H1 (cell line): ENCODE data around the gene DSCAM. TPM values are rescaled to one million over a fixed set of nuclear protein-coding genes. Genes with fewer than 3 reads are reported as not detected.

Experiments
- CHD2 ChIP-seq: IDR thresholded peaks from 2 replicates; pipeline ENCODE4 v1.6.1; 2012; ENCODE audit warnings: low read length, improper control_type of control experiment
- HDAC6 ChIP-seq: IDR thresholded peaks from one replicate; pipeline ENCODE4 v1.7.1; 2012; ENCODE audit warnings: low read depth, mild to moderate bottlenecking, inconsistent platforms, low read length, moderate library complexity
- SIRT6 ChIP-seq: IDR thresholded peaks from one replicate; pipeline ENCODE4 v1.7.1; 2012; ENCODE audit warnings: low read length, inconsistent platforms
- polyA plus RNA-seq, 7 experiments: library from polyadenylated mRNA; depleted of rRNA in 3 of 7; stranded (reverse) in 5 of 7; unstranded in 2 of 7; fragments of >200 nt in 5 of 7; fragments of 200-250 nt in 2 of 7; gene quantifications; 1 replicate in 5 of 7; 2 replicates in 1 of 7; 4 replicates in 1 of 7; pipeline versions ENCODE4 v1.2.1 to v1.2.3, GENCODE V29; 2011 to 2013; ENCODE audit warnings: missing spikeins in 2 of 7, mixed read lengths in 2 of 7
- total RNA-seq: library from RNA; stranded (reverse); fragmentation: NEBNext Ultra II Directional; extraction: Animal tissue kit (Norgen Biotek cat#: 25700); gene quantifications from 2 replicates; pipeline ENCODE4 v1.2.1, GENCODE V29; 2021
- TF ChIP-seq, protein P1 (sequence below): fragments of 300-600 bp; sonication (generic); IDR thresholded peaks from 2 replicates; pipeline ENCODE4 v1.7.1; 2012; ENCODE audit warnings: low read length, moderate library complexity, mild to moderate bottlenecking, inconsistent platforms; ENCODE audit not compliant: insufficient replicate concordance
- TF ChIP-seq, protein P2 (sequence below), 3 experiments: IDR thresholded peaks; 1 replicate in 2 of 3; 2 replicates in 1 of 3; pipeline versions ENCODE4 v1.5.1 to v1.6.1; 2011; ENCODE audit warnings: low read length in 3 of 3, mild to moderate bottlenecking in 3 of 3, inconsistent platforms in 2 of 3, low read depth in 1 of 3, moderate library complexity in 1 of 3; ENCODE audit not compliant: insufficient read depth in 1 of 3; ENCODE audit errors: control extremely low read depth in 1 of 3

DSCAM gene
- total and polyA plus RNA-seq, 2 of the 8 experiments (the other 6 are each of a cell fraction or from before 2014, with no cell fraction given): 0.02 to 0.15 TPM

DNA sequence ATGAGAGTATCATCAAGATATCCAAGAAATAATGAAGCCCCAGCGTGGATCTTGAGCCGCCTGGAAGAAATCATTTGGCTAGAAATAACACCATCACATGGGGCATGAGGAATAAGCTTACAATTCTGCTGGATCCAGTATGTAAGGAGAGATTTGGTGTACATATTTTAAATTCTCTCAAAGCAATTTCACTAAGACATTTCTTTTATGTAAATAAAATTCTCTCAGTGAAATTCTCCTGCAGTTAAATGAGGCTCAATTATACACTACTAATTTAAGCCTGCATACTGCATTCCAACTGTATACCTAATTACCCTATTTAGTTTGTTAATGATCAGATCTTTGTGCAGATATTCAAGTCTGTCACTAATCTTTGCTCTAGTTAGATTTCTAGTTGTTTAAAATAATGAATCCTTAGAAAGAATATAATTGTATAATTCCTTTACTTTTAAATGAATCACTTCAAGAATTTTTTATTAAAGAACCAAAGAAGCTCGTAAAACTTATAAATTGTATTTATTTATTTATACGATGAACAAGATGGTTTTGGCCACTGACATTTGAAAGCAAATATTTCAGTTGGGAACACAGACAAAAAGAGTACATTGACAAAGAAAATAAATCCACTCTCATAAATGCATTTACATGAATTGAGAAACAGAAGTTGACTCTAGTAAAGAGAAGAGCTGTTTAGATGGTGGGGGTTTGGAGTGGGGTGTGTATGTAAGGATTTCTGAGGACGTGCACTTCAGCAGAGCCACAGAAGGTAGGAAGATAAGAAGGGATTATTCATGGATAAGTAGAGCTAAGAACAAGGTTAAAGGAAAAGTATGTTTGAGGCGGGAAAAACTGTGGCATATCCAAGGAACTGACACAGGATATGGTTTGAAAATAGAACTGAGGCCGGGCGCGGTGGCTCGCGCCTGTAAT lies 466.8 kb downstream of the DSCAM start (continued):
- TF ChIP-seq, protein P1, sequence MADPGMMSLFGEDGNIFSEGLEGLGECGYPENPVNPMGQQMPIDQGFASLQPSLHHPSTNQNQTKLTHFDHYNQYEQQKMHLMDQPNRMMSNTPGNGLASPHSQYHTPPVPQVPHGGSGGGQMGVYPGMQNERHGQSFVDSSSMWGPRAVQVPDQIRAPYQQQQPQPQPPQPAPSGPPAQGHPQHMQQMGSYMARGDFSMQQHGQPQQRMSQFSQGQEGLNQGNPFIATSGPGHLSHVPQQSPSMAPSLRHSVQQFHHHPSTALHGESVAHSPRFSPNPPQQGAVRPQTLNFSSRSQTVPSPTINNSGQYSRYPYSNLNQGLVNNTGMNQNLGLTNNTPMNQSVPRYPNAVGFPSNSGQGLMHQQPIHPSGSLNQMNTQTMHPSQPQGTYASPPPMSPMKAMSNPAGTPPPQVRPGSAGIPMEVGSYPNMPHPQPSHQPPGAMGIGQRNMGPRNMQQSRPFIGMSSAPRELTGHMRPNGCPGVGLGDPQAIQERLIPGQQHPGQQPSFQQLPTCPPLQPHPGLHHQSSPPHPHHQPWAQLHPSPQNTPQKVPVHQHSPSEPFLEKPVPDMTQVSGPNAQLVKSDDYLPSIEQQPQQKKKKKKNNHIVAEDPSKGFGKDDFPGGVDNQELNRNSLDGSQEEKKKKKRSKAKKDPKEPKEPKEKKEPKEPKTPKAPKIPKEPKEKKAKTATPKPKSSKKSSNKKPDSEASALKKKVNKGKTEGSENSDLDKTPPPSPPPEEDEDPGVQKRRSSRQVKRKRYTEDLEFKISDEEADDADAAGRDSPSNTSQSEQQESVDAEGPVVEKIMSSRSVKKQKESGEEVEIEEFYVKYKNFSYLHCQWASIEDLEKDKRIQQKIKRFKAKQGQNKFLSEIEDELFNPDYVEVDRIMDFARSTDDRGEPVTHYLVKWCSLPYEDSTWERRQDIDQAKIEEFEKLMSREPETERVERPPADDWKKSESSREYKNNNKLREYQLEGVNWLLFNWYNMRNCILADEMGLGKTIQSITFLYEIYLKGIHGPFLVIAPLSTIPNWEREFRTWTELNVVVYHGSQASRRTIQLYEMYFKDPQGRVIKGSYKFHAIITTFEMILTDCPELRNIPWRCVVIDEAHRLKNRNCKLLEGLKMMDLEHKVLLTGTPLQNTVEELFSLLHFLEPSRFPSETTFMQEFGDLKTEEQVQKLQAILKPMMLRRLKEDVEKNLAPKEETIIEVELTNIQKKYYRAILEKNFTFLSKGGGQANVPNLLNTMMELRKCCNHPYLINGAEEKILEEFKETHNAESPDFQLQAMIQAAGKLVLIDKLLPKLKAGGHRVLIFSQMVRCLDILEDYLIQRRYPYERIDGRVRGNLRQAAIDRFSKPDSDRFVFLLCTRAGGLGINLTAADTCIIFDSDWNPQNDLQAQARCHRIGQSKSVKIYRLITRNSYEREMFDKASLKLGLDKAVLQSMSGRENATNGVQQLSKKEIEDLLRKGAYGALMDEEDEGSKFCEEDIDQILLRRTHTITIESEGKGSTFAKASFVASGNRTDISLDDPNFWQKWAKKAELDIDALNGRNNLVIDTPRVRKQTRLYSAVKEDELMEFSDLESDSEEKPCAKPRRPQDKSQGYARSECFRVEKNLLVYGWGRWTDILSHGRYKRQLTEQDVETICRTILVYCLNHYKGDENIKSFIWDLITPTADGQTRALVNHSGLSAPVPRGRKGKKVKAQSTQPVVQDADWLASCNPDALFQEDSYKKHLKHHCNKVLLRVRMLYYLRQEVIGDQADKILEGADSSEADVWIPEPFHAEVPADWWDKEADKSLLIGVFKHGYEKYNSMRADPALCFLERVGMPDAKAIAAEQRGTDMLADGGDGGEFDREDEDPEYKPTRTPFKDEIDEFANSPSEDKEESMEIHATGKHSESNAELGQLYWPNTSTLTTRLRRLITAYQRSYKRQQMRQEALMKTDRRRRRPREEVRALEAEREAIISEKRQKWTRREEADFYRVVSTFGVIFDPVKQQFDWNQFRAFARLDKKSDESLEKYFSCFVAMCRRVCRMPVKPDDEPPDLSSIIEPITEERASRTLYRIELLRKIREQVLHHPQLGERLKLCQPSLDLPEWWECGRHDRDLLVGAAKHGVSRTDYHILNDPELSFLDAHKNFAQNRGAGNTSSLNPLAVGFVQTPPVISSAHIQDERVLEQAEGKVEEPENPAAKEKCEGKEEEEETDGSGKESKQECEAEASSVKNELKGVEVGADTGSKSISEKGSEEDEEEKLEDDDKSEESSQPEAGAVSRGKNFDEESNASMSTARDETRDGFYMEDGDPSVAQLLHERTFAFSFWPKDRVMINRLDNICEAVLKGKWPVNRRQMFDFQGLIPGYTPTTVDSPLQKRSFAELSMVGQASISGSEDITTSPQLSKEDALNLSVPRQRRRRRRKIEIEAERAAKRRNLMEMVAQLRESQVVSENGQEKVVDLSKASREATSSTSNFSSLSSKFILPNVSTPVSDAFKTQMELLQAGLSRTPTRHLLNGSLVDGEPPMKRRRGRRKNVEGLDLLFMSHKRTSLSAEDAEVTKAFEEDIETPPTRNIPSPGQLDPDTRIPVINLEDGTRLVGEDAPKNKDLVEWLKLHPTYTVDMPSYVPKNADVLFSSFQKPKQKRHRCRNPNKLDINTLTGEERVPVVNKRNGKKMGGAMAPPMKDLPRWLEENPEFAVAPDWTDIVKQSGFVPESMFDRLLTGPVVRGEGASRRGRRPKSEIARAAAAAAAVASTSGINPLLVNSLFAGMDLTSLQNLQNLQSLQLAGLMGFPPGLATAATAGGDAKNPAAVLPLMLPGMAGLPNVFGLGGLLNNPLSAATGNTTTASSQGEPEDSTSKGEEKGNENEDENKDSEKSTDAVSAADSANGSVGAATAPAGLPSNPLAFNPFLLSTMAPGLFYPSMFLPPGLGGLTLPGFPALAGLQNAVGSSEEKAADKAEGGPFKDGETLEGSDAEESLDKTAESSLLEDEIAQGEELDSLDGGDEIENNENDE: no peak
- TF ChIP-seq, protein P2, sequence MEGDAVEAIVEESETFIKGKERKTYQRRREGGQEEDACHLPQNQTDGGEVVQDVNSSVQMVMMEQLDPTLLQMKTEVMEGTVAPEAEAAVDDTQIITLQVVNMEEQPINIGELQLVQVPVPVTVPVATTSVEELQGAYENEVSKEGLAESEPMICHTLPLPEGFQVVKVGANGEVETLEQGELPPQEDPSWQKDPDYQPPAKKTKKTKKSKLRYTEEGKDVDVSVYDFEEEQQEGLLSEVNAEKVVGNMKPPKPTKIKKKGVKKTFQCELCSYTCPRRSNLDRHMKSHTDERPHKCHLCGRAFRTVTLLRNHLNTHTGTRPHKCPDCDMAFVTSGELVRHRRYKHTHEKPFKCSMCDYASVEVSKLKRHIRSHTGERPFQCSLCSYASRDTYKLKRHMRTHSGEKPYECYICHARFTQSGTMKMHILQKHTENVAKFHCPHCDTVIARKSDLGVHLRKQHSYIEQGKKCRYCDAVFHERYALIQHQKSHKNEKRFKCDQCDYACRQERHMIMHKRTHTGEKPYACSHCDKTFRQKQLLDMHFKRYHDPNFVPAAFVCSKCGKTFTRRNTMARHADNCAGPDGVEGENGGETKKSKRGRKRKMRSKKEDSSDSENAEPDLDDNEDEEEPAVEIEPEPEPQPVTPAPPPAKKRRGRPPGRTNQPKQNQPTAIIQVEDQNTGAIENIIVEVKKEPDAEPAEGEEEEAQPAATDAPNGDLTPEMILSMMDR (IDR thresholded peaks at IDR 0.05; ENCODE audit: control extremely low read depth in 1 of 3, insufficient read depth in 1 of 3, low read depth in 1 of 3, low read length in 3 of 3): no peak
- TF ChIP-seq SIRT6 (no peak), CHD2 (no peak), HDAC6 (no peak)
